Stimulated activated naive CD8-positive, alpha-beta T cell treated with anti-CD3 and anti-CD28 coated beads, Interleukin-15, Interleukin-2, amounts not matched to agents 100 U/mL and 50 U/mL, for 24 hours (primary cell): Measurements from ENCODE around the gene IGF1R.
A peak's percentile ranks its signal among the peaks of the same experiment; 100 is the strongest.

Source experiments
- ATAC-seq: fragments of 150-1000 bp; cut with Tn5 transposase; one replicate; pipeline ENCODE4 v1.10.0; 2021
- DNase-seq: peaks from one replicate; pipeline ENCODE4 v3.0.0; 2021

Gene IGF1R

DNA sequence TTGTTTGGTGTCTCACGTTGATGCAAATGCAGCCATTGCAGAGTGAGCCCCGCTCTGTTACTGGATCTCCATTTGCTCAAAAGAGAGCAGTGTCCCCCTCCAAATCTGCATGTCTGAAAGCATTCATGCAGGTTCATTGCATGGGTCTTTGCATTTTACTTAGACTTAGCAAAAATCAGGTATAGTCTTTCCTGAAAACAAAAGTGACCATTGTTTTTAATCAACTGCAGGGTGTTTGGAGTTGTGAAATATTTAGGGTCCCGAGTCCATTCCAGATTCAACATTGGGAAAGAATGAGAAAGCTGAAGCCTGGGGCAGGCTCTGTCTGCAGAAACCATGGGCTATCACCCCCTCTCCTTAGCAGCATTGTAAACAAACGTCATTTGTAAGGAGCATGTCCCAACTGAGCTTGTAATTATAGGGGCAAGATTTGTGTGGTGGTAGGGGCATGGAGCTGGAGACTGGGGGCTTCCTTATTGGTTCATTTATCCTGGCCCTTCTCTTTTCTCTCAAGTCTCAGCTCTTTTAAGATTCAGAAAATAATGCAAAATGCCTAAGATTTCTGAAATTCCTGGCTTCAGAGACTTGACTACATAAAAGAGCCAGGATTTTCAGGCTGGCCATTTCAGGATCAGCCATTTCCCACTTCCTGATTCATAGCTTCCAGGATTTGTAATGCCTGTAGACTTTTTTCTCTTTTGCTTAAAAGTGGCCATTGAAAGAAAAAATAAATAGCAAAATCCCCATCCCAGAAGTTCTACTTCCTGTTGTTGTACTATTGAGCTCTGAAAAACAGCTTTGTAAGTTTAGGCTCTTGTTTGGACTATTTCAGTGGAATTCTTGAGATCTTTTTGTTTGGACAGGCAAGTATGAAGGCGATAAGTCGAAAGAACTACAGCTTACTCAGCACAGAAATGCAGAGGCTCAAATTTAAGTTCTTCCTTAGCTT is 23.0 kb downstream of the IGF1R start:
- ATAC-seq (no peak), DNase-seq (no peak)

DNA sequence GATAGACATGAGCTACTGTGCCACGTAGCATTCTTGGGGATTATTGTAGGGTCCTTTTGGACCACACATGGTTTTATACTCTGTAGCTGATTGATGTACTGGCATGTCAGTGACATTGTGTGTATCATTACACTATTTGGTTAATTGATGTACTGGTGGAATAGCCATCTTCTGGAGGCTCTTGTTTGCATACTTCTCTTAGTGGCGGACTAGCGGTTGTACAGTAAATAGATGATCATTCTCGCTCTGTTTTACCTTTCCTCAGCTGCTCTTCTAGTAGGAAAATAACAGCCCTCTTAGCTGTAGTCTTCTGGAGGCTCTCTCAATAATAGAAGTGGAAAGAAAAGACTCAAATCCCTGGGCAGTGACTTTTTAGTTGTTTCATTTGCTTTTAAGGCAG is 24.8 kb downstream of the IGF1R start:
- DNase-seq (no peak), ATAC-seq (no peak)

DNA sequence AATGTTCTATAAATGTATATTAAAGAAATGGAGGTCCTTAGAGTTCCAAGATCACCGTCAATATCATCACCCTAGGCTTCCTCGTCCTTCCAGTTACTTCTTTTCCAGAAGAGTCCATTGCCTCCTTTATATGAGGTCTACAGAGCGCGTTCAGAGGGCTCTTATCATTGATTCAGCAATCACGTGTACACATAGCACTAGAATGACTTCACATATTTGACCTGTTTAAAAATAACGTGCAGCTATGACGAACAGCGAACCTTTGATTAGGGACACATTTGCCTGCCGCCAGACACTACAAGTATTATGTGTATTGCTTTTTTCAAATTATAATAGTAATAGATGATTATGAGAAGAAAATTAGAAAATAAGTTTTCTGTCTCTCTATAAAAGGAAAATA is 26.0 kb downstream of the IGF1R start:
- DNase-seq (no peak), ATAC-seq (no peak)

DNA sequence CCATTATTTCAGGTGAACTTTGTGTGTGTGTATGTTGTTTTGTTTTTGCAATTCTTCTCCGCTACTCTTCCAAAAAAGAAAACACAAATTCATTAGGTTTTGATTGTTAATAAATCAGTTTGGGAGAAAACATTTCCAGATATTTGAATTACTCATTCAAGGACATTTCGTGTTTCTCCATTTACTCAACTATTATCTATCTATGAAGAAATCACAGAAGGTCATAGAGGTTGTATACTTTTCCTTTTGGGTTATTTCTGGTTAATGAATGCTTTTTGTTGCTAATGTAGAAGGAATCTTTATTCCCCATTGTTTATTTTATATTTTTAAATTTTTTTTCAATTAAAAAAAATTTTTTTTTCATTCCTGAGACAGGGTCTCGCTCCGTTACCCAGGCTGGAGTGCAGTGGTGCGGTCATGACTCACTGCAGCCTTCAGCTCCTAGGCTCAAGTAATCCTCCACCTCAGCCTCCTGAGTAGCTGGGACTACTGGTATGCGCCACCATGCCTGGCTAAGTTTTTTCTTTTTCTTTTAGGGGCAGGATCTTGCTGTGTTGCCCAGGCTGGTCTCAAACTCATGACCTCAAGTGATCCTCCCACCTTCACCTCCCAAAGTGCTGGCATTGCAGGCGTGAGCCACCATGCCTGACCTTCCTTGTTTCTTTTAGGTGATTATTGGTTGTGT is 28.4 kb downstream of the IGF1R start:
- ATAC-seq (no peak), DNase-seq (no peak)

DNA sequence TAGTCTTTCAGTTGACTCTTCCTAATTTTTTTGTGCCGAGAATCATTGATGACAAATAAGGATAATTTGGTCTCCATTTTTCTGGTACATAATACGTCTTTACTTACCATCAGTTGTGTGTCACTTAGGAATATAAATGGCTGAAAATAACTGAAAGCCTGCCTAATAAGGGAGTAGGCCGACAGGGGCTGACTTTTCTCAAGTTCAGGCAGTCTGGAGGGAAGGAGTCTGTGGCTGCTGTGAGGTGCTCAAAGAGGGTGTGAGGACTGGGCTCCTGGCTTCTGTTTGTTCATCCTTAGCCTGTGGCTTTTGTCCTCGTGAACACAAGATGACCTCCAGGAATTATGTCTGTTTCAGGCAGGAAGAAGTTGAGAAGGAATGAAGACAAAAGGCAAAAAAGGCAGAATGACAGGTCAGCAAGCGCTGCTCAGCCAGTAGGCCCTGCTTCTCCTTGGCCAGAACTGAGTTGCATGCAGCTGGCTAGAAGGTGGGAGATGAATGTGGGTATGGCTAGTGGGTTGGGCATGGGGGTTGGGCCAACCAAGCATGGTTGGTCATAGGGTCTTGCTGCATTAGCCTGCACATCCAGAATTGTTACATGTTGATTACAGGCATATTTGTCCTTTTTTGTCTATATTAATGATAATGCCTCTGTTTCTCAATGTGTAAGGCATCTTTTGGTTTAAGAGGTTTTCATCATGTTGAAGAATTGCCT is 29.2 kb downstream of the IGF1R start:
- ATAC-seq (no peak), DNase-seq (no peak)

DNA sequence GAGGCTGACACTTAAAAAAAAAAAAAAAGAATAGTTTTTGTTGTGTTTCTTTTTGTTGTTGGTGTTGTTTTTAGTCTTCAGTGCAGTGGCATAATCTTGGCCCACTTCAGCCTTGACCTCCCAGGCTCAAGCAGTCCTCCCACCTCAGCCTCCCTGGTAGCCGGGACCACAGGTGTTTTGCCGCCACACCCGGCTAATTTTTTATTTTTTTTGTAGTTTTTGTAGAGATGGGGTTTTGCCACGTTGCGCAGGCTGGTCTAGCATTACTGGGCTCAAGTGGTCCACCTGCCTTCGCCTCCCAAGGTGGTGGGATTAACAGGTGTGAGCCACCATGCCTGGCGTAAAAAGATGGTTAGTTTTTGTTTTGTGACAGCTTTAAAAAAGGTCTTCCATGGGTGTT is 30.1 kb downstream of the IGF1R start:
- ATAC-seq (no peak), DNase-seq (no peak)

DNA sequence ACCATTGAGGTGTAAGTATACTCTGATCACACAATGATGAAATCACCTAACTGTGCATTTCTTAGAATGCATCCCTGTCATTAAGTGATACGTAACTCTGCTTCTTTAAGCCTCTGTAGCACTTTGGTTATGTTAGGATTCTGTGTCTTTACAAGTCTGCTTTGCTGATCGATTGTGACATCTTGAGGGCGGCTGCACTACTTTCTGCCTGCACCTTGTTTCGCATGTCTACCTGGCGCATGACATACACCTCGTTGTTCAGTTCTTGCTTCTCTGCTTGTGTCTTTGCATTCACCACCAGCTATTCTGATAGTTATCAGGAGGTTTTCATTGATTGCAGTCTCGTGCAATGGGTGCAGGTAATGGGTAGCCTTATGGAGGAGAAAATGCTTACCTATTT is 32.7 kb downstream of the IGF1R start:
- ATAC-seq (no peak), DNase-seq (no peak)

DNA sequence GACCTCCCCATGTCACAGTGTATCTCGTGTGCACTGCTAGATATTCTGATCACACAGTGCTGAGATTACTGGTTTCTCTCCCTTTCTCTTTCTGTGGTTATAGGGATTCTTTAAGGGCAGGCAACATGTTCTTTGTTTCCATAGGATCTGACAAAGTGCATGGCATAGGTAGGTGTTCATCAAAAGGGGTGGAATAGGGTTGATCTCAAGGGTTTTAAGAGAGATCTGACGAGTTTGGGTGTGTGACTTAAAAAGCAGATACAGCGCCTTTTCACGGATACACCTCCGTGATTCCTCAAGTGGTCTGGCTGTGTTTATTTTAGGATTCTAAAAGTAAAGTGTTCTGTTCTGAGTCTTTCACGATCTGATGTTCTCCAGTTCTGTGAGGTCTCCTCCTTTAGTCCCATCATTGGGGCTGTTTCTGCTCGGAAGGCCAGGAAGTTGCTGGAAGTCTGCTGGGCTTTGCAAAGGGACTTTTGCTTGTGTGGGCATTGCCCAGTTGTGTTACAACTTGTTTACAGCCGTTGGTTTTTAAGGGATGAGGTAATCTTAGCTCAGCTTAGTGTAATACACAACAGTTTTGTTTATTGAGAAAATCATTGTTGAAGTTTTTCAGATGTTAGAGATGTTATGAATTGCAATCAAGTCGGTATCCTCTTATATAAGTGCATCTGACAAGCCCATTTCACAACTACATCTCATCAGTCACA is 34.8 kb downstream of the IGF1R start:
- no peak for DNase-seq
- no peak for ATAC-seq

DNA sequence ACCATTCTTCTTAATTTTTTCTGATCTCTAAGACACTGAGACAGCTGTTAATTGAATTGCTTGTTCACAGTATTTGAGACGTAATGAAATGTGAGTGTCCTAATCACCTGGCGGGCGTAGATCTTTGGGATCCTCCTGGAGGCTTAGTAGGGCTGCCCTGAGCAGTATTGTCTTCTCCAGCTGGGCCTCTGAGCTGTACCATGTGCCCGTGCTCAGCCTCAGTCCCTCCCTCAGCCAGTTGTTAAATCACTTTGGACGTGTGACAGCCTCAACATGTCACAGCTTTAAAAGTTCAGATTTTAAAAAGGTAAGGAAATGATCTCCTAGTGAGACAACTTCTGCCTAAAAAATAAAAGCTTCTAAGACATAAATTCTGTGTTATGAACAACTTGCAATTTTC is 35.5 kb downstream of the IGF1R start:
- ATAC-seq (no peak), DNase-seq (no peak)

DNA sequence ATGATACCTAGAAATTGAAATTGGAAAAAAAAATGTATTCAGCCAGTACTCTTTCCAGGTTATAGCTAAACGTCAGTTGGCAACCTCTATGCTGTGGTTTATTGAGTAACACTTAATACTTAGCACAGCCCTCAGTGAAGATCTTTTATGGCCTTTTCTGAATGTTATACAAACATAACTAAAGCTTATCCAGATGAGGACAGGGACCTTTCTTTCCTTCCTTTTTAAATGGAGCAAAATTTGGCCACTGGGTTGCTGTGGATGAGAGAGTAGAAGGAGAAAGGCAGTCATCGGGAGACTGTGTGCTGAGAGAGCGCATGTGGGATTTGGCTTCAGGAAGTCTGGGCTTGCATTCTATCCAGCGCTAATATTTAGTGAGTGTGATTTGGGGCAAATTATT is 36.1 kb downstream of the IGF1R start:
- no peak for DNase-seq
- no peak for ATAC-seq

DNA sequence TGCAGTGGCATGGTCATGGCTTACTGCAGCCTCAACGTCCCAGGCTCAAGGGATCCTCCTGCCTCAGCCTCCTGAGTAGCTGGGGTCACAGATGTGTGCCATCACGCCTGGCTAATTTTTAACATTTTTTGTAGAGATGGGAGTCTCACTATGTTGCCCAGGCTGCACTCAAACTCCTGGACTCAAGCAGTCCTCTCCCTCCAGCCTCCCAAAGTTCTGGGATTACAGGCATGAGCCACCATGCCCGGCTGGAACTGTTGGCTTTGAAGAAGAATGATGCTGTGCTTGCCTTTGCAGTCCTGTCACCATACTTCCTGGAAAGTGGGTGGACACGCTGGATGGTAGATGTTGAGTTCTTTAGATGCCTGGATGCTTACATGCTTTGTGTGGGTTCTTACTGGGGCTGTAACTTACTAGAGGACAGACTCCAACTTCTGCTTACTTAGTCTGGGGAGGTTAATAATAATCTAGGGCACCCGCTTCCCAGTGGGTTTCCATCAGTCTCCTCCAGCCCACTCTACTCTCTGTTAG is 36.7 kb downstream of the IGF1R start:
- no peak for DNase-seq
- no peak for ATAC-seq

DNA sequence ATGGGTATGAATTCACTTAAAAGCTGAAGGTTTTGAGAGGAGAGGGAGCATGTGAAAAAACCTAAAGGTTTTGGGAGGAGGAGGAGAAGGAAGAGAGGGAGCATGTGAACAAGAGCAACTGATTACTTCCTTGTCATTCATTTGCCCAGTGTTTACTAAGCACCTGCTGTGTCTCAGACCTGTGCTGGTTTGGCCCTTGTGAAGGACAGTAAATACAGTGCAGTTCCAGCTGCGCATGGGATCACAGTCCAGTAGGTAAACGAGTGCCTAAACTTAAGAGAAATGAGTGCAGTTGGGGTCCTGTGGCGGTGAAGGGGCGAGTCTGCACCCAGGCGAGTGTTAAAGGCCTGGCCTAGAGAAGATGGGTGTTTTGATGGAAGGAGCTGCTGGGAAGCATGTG is 38.6 kb downstream of the IGF1R start:
- DNase-seq (no peak), ATAC-seq (no peak)

DNA sequence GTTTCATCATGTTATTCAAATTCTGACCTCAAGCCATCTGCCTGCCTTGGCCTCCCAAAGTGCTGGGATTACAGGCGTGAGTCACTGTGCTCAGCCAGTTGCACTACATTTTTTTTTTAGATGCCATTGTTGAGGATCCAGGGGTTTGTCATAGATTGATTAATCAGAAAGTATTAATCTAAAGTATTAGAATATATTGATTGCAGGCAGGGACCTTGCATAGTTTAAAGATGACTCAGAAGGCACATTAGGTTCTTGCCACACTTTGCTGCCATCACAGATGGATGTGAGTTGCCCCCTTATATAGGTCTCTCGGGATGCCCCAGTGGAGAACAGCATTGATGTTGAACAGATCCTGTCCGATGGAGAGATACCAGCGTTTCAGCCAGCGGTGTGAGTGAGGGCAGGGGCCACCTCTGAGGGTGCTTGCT is 41.1 kb downstream of the IGF1R start:
- DNase-seq (no peak), ATAC-seq (no peak)

DNA sequence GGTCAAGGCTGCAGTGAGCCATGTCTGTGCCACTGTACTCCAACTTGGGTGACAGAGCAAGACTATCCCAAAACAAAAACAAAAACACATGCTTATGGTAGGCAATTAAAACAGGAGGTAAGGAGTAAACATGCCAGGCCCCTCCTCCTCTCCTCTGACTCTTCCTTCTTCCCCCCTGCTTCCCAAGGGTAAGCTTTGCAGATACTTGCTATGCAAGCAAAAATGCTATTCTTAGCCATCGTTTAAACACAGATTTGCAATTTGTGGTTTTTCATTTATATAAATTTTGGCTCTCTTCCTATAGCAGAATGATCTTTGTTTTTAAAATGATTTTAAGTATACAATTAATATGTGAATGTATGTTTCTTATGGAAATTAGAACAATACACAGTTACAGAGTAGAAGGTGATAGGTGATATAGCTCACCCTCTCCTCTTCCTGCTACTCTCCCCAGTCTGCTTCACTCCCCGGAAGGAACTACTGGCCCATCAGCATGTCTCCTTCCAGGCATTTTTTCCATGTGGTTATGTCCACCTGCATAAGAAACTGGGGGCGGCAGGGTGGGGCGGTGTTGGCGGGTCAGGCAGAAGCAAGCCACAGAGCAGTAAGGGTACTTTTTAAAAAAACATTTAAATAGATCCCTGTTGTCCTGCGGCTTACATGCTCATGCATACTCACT is 42.1 kb downstream of the IGF1R start:
- no peak for ATAC-seq
- no peak for DNase-seq

DNA sequence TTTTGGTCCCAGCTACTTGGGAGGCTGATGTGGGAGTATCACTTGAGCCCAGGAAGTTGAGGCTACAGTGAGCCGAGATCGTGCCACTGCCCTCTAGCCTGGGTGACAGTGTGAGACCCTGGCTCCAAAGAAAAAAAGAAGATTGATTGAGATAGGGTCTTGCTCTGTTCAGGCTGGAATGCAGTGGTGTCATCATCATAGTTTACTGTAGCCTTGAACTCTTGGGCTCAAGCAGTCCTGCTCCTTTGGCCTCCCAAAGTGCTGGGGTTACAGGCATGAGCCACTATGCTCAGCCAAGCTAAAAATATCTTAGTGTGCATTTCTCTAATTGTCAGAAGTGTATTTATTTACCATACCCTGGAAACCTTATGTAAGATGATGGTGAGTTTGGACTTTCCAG is 43.9 kb downstream of the IGF1R start:
- no peak for DNase-seq
- ATAC-seq = no peak

DNA sequence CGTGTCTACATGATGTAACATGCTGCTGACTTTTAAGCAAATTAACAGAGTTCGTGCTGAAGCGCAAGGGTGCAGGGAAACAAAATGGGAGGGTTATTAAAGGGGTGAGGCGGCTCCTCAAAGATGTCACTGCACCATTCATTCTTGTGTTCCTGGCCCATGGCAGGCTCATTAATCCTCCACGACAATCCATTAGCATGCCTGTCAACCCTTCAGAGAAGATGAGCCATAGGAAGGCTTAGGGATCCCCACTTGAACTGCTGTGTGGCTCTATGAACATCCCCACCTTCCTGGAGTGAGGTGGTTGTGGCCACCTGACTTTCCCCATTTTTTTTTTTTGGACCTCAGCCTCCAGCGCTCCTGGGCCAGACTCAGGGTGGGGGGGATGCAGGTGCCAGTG is 45.8 kb downstream of the IGF1R start:
- no peak for DNase-seq
- no peak for ATAC-seq

DNA sequence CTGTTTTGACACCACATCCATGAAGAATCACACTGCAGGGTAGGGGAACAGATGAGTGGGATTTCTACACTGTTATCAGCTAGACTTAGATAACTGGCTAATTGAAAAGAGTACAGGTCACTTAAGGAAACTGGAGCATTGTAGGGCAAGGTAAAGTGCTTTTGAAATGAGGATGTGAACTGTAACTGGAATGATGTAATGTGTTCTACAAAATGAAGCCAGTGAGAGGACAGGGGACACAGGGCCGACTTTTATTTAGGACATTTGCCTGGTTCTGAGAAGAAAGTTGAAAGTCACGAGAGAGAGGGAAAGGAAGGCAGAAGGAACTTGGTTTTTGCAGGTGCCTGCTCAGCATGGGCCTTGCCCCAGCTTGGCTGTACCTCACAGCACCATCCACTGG is 50.5 kb downstream of the IGF1R start:
- no peak for ATAC-seq
- DNase-seq = no peak

DNA sequence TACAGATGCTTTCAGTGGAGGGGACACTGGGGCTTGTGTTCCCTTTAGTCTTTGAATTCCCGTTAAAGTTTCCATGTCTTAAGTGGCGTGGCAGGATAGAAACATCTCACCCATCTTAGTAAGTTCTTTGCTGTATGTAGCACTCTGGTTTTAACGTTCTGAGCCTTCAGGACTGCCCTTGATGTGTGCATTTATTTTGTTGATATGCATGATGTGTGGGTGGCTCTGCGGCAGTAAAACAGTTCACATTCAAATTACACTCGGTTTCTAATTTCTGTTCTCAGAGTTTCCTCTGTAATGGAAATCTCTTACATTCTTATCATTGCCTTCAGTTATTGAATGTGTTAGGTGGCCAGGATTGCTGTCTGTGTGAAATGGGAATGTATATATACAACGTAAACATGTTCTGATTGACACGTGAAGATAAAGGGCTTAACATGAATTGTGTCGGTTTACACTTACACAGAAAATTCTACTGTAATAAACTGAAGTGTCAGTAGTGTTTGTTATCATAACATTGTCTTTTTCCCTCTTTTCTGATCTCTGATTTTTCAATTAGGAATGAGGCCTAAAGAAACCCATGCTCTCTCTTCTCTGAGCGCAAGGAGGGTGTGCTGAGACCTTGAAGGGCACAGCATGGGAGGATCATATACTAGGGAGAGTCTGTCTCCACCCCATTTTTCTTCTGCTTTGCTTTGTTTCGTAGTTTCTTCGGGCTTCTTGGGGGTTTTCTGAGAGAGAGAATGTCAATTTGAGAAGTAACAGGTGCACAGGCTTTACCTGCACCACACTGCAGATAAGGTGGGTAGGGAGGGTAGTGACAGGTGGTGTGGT is 51.5 kb downstream of the IGF1R start:
- DNase-seq = no peak
- peak; percentile 65 for ATAC-seq

DNA sequence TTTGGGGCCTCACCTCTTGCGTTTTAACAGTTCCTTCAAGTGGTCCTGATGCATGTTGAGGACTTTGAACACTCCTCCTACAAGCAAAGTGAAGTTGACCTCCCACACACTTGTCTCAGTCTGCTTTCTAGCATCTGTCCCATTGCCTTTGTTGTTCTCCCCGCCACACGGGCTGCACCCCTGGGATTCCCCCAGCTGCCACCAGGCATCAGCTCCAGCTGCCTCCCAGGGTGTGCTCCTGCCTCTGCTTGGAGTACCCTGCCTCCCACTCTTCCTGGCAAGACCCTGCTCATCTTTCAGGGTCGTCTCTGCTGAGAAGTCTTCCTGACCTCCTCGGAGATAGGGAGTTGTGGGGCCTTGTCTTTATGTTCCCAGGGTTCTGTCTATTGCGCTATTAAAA is 52.2 kb downstream of the IGF1R start:
- DNase-seq = no peak
- peak; percentile 30 for ATAC-seq

DNA sequence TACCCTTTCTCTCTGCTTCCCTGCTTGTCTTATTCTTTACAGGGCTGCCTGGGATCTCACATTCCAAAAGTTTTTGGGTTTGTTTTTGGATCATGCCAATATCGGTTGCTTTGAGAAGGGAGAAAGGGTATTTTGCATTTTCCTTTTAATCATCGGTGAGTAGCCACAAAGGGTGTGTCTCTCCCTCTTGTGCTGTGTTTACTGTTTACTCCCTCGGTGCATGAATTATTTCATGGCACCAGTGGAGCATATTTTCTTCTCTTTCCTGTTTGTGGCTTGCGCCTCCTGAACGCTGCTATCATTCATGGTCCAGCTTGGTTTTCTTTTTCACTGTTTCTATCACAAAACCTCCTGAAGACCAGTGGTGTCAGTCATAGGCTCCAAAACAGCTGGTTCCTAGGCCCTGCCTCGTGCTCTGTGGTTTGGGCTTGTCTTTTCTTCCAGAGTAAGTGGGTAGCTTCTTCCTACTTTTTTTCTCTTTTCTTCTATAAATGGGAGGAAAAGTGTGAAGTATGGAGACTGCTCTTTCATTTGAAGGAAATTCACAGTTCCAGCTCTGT is 54.9 kb downstream of the IGF1R start:
- ATAC-seq (no peak), DNase-seq (no peak)
